HG02642 (cell line): ENCODE results near the gene ARHGEF10L.

Source experiments
- ATAC-seq: cut with Tn5 transposase; IDR thresholded peaks from one replicate; pipeline ENCODE4 v1.9.1; 2021; ENCODE audit warnings: mild to moderate bottlenecking; ENCODE audit not compliant: unreplicated experiment, poor library complexity

The ARHGEF10L gene

GRCh38 chr1:17648457-17649145, 109.1 kb downstream of the ARHGEF10L start:
- ATAC-seq: no peak

GRCh38 chr1:17649371-17650106, 110.0 kb downstream of the ARHGEF10L start:
- ATAC-seq: no peak

GRCh38 chr1:17653276-17653675, 113.8 kb downstream of the ARHGEF10L start:
- no peak for ATAC-seq

GRCh38 chr1:17653728-17654351, 114.3 kb downstream of the ARHGEF10L start:
- ATAC-seq: no peak

GRCh38 chr1:17654519-17654918, 115.0 kb downstream of the ARHGEF10L start:
- ATAC-seq: no peak

GRCh38 chr1:17655169-17655568, 115.7 kb downstream of the ARHGEF10L start:
- ATAC-seq: no peak

- ATAC-seq: no peak
Observed at GRCh38 chr1:17655922-17656321, 116.4 kb downstream of the ARHGEF10L start.

GRCh38 chr1:17657436-17657835, 117.9 kb downstream of the ARHGEF10L start:
- ATAC-seq: no peak

GRCh38 chr1:17658837-17659236, 119.3 kb downstream of the ARHGEF10L start:
- ATAC-seq: no peak

- ATAC-seq: no peak
Observed at GRCh38 chr1:17661546-17662157, 122.2 kb downstream of the ARHGEF10L start.

- ATAC-seq: no peak
Observed at GRCh38 chr1:17662296-17662695, 122.8 kb downstream of the ARHGEF10L start.

- no peak for ATAC-seq
Observed at GRCh38 chr1:17662786-17663185, 123.3 kb downstream of the ARHGEF10L start.

GRCh38 chr1:17663646-17664045, 124.1 kb downstream of the ARHGEF10L start:
- ATAC-seq: no peak

- ATAC-seq: no peak
Observed at GRCh38 chr1:17664322-17664721, 124.8 kb downstream of the ARHGEF10L start.

GRCh38 chr1:17665054-17665453, 125.6 kb downstream of the ARHGEF10L start:
- ATAC-seq: no peak

GRCh38 chr1:17665950-17666720, 126.6 kb downstream of the ARHGEF10L start:
- ATAC-seq: no peak

- no peak for ATAC-seq
Observed at GRCh38 chr1:17667641-17668040, 128.1 kb downstream of the ARHGEF10L start.

GRCh38 chr1:17668195-17668594, 128.7 kb downstream of the ARHGEF10L start:
- ATAC-seq: no peak

- no peak for ATAC-seq
Observed at GRCh38 chr1:17668624-17669175, 129.2 kb downstream of the ARHGEF10L start.

- ATAC-seq: no peak
Observed at GRCh38 chr1:17669305-17669704, 129.8 kb downstream of the ARHGEF10L start.
